HG03108 (cell line): Measurements from ENCODE around the gene FOXL2.

Source experiments
- ATAC-seq: cut with Tn5 transposase; IDR thresholded peaks from one replicate; pipeline ENCODE4 v1.9.1; 2021; ENCODE audit warnings: moderate library complexity; ENCODE audit not compliant: unreplicated experiment

FOXL2 gene

GRCh38 chr3:138898708-138899107, 48.2 kb downstream of the FOXL2 start:
- no peak for ATAC-seq

- ATAC-seq: no peak
Observed at GRCh38 chr3:138898301-138898700, 48.6 kb downstream of the FOXL2 start.
